GM12891 (cell line): ENCODE results near the gene RANBP9.

Experiments
- DNase-seq: peaks from one replicate; pipeline ENCODE4 v3.0.0; 2011; ENCODE audit warnings: low spot score; ENCODE audit not compliant: insufficient read length
- FAIRE-seq: peaks from 2 replicates; lab custom pipeline; 2011; peaks lifted over from hg19 to GRCh38; lab: Jason Lieb, UNC
- PAX5 ChIP-seq: IDR thresholded peaks from 2 replicates; pipeline ENCODE4 v1.6.1; 2011; ENCODE audit warnings: low read length, moderate library complexity, mild to moderate bottlenecking; ENCODE audit not compliant: insufficient read depth, severe bottlenecking
- POLR2A ChIP-seq: IDR thresholded peaks from 2 replicates; pipeline ENCODE4 v1.6.1; 2011; ENCODE audit warnings: low read depth, low read length, control low read depth
- POLR2AphosphoS5 ChIP-seq: IDR thresholded peaks from 2 replicates; pipeline ENCODE4 v1.6.1; 2011; ENCODE audit warnings: low read depth, low read length, control low read depth
- POU2F2 ChIP-seq: IDR thresholded peaks from 2 replicates; pipeline ENCODE4 v1.6.1; 2011; ENCODE audit warnings: low read depth, mild to moderate bottlenecking, control low read depth, low read length, moderate library complexity
- SPI1 ChIP-seq: IDR thresholded peaks from 2 replicates; pipeline ENCODE4 v1.6.1; 2011; ENCODE audit warnings: low read depth, low read length, control low read depth
- TAF1 ChIP-seq: IDR thresholded peaks from 2 replicates; pipeline ENCODE4 v1.6.1; 2011; ENCODE audit warnings: low read depth, low read length, control low read depth

Gene RANBP9

DNA sequence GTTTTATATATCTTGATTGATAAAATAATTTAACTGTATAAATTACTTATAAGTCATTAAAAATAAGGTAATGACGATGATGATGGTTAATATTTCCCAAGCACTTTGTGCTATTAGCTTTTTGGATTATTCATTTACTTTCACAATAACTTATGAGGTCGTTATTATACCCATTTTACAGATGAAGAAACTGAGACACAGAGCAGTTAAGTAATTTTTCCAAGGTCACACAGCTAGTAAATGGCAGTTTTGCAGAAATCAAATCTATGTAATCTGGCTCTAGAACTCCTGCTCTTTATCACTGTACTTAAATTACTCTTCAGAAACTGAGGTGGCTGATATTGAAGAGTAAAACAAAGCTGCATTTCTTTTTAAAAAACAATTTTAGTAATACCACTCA is 78.3 kb downstream of the RANBP9 start:
- DNase-seq (no peak), FAIRE-seq (no peak)
- TF ChIP-seq POU2F2 (no peak), SPI1 (no peak), PAX5 (no peak), TAF1 (no peak), POLR2A (no peak), POLR2AphosphoS5 (no peak)

DNA sequence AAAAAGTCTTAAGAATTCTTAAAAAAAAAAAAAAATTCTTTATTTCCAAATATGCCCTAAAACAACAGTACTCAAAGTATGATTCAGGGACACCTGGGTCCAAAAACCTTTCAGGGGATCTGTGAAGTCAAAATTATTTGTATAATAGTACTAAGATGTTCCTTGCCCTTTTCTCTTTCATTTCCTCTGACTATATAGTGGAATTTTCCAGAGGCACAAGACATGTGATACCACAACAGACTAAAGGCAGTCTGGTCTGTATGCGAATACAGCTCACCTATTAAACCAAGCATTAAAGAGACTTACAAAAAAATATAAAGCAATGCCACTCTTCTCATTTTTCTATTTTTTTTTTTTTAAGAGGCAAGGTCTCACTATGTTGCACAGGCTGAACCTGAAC is 81.1 kb downstream of the RANBP9 start:
- DNase-seq (no peak), FAIRE-seq (no peak)
- TF ChIP-seq PAX5: no peak
- no peak for TF ChIP-seq POU2F2
- no peak for TF ChIP-seq TAF1
- TF ChIP-seq POLR2A: no peak
- TF ChIP-seq SPI1: no peak
- TF ChIP-seq POLR2AphosphoS5: no peak

DNA sequence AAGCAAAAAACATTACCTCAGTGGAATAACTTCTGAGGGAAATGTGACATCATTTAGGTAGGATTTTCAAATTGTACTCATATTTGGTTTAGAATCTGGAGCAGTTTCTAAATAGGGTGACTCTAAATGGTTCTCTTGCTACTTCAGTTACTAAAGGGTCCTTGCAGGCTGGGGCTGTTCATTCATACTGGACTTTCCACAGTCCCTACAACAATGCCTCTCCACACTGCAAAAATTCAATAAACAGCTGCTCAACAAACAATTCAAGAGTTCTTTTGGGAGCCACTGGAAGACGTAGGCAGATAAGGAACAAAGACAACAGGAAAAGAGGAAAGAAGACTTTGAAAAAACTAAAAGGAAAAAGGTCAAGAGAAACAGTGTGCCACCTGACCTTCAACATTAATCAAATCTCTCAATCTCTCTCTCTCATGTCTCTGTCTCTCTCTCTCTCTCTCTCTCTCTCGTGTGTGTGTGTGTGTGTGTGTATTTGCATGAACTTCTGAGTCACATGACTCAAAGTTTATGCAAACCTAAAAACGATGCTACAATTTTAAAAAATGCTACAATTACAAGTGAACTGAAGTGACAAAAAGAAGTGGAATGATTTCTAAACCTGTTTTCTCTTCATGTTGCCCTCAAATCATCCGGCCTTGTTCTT is 82.0 kb downstream of the RANBP9 start:
- no peak for TF ChIP-seq POLR2AphosphoS5
- TF ChIP-seq SPI1: no peak
- no peak for TF ChIP-seq POLR2A
- TF ChIP-seq TAF1: no peak
- TF ChIP-seq PAX5: no peak
- no peak for TF ChIP-seq POU2F2
- FAIRE-seq: no peak
- DNase-seq: no peak

DNA sequence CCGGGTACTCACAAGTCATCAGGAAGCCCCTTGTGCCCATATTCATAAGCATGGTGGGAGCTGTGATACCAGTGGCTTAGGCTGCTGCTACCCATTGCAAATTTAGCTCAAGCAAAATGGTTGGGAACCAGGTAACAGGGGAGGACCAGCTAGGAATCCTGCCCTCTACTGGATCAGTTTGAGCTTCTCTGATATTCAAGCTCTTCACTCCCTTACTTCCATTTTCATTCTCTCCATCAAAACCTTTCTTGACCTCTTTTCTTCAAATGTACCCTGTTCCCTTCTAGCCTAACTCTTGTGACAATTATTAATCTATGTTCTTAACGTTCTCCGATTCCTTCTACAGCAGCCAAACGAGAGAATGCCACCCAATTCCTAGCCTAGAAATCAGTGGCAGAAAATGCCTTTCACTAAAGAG is 86.8 kb downstream of the RANBP9 start:
- no peak for TF ChIP-seq SPI1
- TF ChIP-seq POLR2A: no peak
- TF ChIP-seq POLR2AphosphoS5: no peak
- no peak for TF ChIP-seq POU2F2
- TF ChIP-seq TAF1: no peak
- no peak for TF ChIP-seq PAX5
- DNase-seq: no peak
- FAIRE-seq: peak; percentile 58

DNA sequence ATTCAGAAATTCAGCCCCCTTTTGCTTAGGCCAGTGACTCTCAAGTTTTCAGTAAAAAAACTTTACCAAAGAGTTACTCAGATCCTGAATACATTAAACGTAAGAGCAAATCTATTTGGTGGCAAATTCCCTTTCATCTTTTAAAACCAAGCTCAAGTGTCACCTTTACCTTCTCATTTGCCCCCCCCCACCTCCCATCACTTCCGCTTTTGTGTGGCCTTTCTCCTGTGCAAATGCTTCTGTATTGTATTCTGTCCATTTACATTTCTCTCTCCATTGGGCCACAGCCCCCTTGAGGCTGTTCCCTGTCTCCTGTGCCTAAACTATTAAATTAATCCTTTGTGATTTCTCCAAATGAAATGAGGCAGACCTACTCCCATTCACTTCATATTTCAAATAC is 94.6 kb downstream of the RANBP9 start:
- no peak for DNase-seq
- TF ChIP-seq POLR2AphosphoS5 (no peak), PAX5 (no peak), POU2F2 (no peak), POLR2A (no peak), TAF1 (no peak), SPI1 (peak; percentile 82)
- FAIRE-seq: no peak

DNA sequence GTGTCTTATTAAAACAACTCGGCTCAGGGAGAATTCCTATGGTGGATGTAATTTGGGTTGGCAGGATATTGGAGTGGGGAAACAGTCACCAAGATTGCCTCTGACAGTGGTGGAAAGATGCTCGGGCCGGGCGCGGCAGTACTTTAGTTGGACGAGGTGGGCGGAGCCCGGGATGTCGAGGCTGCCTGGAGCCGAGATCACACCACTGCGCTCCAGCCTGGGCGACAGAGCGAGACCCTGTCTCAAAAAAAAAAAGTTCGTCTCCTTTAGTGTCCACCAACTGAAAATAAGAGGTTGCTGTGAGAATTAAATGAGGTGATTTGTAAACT is 95.9 kb downstream of the RANBP9 start:
- no peak for DNase-seq
- peak; percentile 43 for FAIRE-seq
- no peak for TF ChIP-seq TAF1
- TF ChIP-seq POLR2A: no peak
- no peak; the same call in 1 of the 2 replicates for TF ChIP-seq POU2F2
- no peak for TF ChIP-seq POLR2AphosphoS5
- no peak for TF ChIP-seq PAX5
- no peak for TF ChIP-seq SPI1

DNA sequence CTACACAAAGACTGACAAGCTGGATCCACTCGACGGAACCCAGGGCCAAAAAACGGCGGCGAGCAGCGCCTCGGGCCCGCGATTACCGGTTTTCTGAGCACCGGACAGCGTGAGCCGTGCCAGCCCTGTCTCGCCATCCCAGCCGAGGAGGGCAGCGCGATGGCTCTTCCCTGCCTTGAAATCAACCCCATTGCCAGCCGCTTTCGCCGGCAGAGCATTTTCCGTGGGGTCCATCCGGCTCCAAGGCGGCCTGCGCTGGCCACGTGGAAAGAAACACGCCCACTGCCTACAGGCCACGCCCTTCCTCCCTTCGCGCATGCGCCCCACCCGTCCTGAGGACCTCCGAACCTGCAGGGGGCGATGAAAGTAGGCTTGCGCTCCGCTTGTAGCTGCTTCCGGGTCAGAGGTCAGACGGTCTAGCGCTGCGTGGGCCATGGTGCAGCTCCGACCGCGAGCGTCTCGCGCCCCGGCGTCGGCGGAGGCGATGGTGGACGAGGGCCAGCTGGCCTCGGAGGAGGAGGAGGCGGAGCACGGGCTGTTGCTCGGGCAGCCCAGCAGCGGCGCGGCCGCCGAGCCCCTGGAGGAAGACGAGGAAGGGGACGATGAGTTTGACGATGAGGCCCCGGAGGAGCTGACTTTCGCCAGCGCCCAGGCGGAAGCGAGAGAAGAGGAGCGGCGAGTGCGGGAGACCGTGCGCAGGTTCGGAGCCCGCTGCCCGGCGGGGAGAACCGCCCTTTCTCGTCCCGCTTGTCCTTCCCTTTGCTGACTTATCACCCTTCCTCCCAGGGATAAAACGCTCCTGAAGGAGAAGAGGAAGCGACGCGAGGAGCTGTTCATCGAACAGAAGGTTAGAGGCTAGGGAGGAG is 96.5 kb downstream of the RANBP9 start, which contains the start of gene NOL7:
Gene NOL7 (plus strand): TSS at position 410 of the 866 bp plus-strand sequence. CDS start 24 bp downstream, at position 434.
- DNase-seq (peak; percentile 92), FAIRE-seq (peak; percentile 99)
- TF ChIP-seq PAX5 (no peak), POLR2A (peak; percentile 92), SPI1 (no peak), POU2F2 (peak; percentile 60; the same call in 1 of the 2 replicates), TAF1 (peak; percentile 99), POLR2AphosphoS5 (peak; percentile 94)

DNA sequence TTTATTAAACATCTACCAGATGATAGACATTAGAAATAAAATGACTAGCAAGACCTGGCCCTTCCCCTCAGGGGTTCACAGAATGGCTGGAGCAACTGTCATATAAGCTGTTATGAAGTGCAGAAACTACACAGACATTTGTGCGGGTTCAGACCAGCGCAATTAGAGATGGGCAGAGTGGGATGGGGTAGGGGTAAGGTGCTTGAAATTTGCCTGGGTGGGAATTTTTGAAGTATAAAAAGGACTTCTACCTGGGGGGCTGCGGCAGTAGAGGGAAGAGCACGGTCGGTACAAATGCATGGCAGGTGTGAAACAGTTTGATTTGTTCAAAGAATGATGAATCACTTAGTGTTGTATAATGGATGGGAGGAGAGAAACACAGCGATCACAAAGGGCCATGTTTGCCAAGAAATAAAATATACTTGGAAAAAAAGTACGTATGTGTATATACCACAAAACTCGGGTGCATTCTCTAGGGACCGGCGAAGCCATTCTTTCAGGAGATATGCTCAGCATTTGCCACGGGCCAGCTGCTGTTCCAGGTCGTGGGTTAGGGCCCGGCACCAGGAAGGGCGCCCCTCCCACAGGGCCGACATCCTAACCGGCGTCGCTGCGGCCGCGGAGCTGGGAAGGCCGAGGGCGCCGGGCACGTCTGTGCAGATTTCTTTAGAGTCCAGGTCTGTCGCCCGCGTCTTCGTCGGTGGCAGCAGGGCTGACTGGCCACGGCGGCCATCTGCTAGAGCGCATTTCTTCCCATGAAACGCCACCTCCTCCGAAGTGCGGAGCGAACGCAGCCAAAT is 97.3 kb downstream of the RANBP9 start:
- DNase-seq (no peak), FAIRE-seq (no peak)
- TF ChIP-seq SPI1 (no peak), POLR2A (no peak)
